Activated CD4-positive, alpha-beta T cell treated with anti-CD3 and anti-CD28 coated beads for 36 hours (primary cell): Measurements from ENCODE around the gene ZRANB3. TPM values are rescaled to one million over a fixed set of nuclear protein-coding genes. Genes with fewer than 3 reads are reported as not detected.
"Not testable (repeated sequence)": the region's sequence is repeated elsewhere in the genome, so short reads cannot be mapped to it uniquely, and the experiment has no call there.

ENCODE experiments used
- ATAC-seq: fragments of 200-7000 bp; cut with Tn5 transposase; one replicate; pipeline ENCODE4 v1.10.0; 2021; ENCODE audit warnings: mild to moderate bottlenecking, moderate library complexity
- CTCF ChIA-PET: fragments of 350-600 bp; sonication (Branson Sonifier 250); formaldehyde crosslinking; loops from one replicate; lab custom pipeline; 2021; ENCODE audit warnings: antibody characterized with exemption; lab: Charles Lee
- POLR2A ChIA-PET: fragments of 350-600 bp; sonication (Branson Sonifier 250); formaldehyde crosslinking; loops from one replicate; lab custom pipeline; 2021; ENCODE audit warnings: antibody characterized with exemption, inconsistent platforms; lab: Charles Lee
- DNase-seq: peaks from one replicate; pipeline ENCODE4 v3.0.0-alpha.2; 2020
- H3K27ac Mint-ChIP-seq: one replicate; pipeline ENCODE4 v1.8.0; 2021; ENCODE audit warnings: mixed read lengths
- H3K27me3 Mint-ChIP-seq: one replicate; pipeline ENCODE4 v1.8.0; 2021; ENCODE audit warnings: mixed read lengths
- H3K36me3 Mint-ChIP-seq: one replicate; pipeline ENCODE4 v1.8.0; 2021; ENCODE audit warnings: low read depth, mixed read lengths
- H3K4me1 Mint-ChIP-seq: one replicate; pipeline ENCODE4 v1.8.0; 2021; ENCODE audit warnings: mixed read lengths
- H3K4me3 Mint-ChIP-seq: one replicate; pipeline ENCODE4 v1.8.0; 2021; ENCODE audit warnings: mild to moderate bottlenecking, moderate library complexity, mixed read lengths
- H3K9me3 Mint-ChIP-seq: one replicate; pipeline ENCODE4 v1.8.0; 2021; ENCODE audit warnings: low read depth, mixed read lengths
- intact Hi-C, 2 experiments: fragments of 100-400 bp; cut with DNase I in 1 of 2; cut with micrococcal nuclease in 1 of 2; formaldehyde crosslinking; loops; one replicate each; pipeline versions ENCODE4 v1.14.2 to v1.15.1; 2022 to 2024; cut with DNase I, micrococcal nuclease
- total RNA-seq, 2 experiments: library from RNA; stranded (reverse); gene quantifications; one replicate each; pipeline ENCODE4 v1.2.3, GENCODE V29; 2021

The ZRANB3 gene
- total RNA-seq, 2 experiments from 2014 or later = 15.1 to 16.5 TPM

- peaks cover 8% of the 10 kb centered on the region for H3K4me1 Mint-ChIP-seq
Observed at GRCh38 chr2:135130751-135131150, 400.3 kb downstream of the ZRANB3 start.

GRCh38 chr2:135125940-135126339 is 405.1 kb downstream of the ZRANB3 start:
- POLR2A ChIA-PET = no interaction called here
- peaks cover 26% of the 10 kb centered on the region for H3K36me3 Mint-ChIP-seq
- peak overlapping the region; percentile 85 for H3K27ac Mint-ChIP-seq
- intact Hi-C loops = no loop called here
- ATAC-seq (no peak), DNase-seq (no peak)
- H3K9me3 Mint-ChIP-seq = no peaks in the 10 kb centered on the region
- H3K4me1 Mint-ChIP-seq = peaks cover 3% of the 10 kb centered on the region
- CTCF ChIA-PET = interaction anchor here (0.6 to 0.7 kb wide), 3 partner anchors 31 to 138 kb away, joined by 3 read pairs; no protein-coding TSS in a partner anchor
- no peak overlapping the region for H3K4me3 Mint-ChIP-seq
- H3K27me3 Mint-ChIP-seq = no peaks in the 10 kb centered on the region

More at GRCh38 chr2:135130751-135131150, 400.3 kb downstream of the ZRANB3 start:
- ChIA-PET CTCF (no interaction called here), POLR2A (interaction anchor here (0.5 kb wide), 1 partner anchor 175 kb away, joined by 4 read pairs; no protein-coding TSS in a partner anchor)
- no peaks in the 10 kb centered on the region for H3K9me3 Mint-ChIP-seq
- DNase-seq (no peak), ATAC-seq (no peak)
- no peaks in the 10 kb centered on the region for H3K27me3 Mint-ChIP-seq
- H3K4me3 Mint-ChIP-seq = no peak overlapping the region
- H3K27ac Mint-ChIP-seq = peak overlapping the region; percentile 27
- intact Hi-C loops = no loop called here
- H3K36me3 Mint-ChIP-seq = peaks cover 49% of the 10 kb centered on the region

GRCh38 chr2:135124924-135125886 is 405.8 kb downstream of the ZRANB3 start:
- Mint-ChIP-seq H3K27ac (peak overlapping the region; percentile 85), H3K4me3 (no peak overlapping the region), H3K36me3 (peaks cover 25% of the 10 kb centered on the region), H3K4me1 (peaks cover 3% of the 10 kb centered on the region), H3K9me3 (no peaks in the 10 kb centered on the region), H3K27me3 (no peaks in the 10 kb centered on the region)
- ChIA-PET CTCF (interaction anchor here (0.6 to 0.7 kb wide), 3 partner anchors 32 to 137 kb away, joined by 3 read pairs; no protein-coding TSS in a partner anchor), POLR2A (no interaction called here)
- intact Hi-C loops = no loop called here
- DNase-seq = no peak
- ATAC-seq = peak; percentile 91

- DNase-seq, H3K4me3 Mint-ChIP-seq, H3K4me1 Mint-ChIP-seq, POLR2A ChIA-PET, intact Hi-C loops, H3K9me3 Mint-ChIP-seq, H3K27ac Mint-ChIP-seq, H3K27me3 Mint-ChIP-seq, ATAC-seq: not testable (repeated sequence)
- CTCF ChIA-PET = interaction anchor here (0.6 to 1.1 kb wide), 3 partner anchors 13 to 117 kb away, joined by 3 to 4 read pairs (median 3); no protein-coding TSS in a partner anchor
- peaks cover 13% of the 10 kb centered on the region for H3K36me3 Mint-ChIP-seq
Observed at GRCh38 chr2:135121658-135122039, 409.4 kb downstream of the ZRANB3 start.

- ChIA-PET POLR2A (no interaction called here), CTCF (interaction anchor here (0.6 to 1.1 kb wide), 2 partner anchors 54 to 214 kb away, joined by 3 read pairs; no protein-coding TSS in a partner anchor)
- H3K27me3 Mint-ChIP-seq = no peaks in the 10 kb centered on the region
- ATAC-seq (no peak), DNase-seq (no peak)
- peaks cover 13% of the 10 kb centered on the region for H3K36me3 Mint-ChIP-seq
- H3K9me3 Mint-ChIP-seq = no peaks in the 10 kb centered on the region
- intact Hi-C loops = no loop called here
- no peak overlapping the region for H3K27ac Mint-ChIP-seq
- H3K4me1 Mint-ChIP-seq = peaks cover 3% of the 10 kb centered on the region
- H3K4me3 Mint-ChIP-seq = no peak overlapping the region
Observed at GRCh38 chr2:135121016-135121657, 409.9 kb downstream of the ZRANB3 start.

GRCh38 chr2:135119582-135119981 is 411.4 kb downstream of the ZRANB3 start:
- no peak overlapping the region for H3K27ac Mint-ChIP-seq
- CTCF ChIA-PET = interaction anchor here (1.2 kb wide), 1 partner anchor 10 kb away, joined by 5 read pairs; no protein-coding TSS in a partner anchor
- no peaks in the 10 kb centered on the region for H3K4me1 Mint-ChIP-seq
- H3K36me3 Mint-ChIP-seq = peaks cover 10% of the 10 kb centered on the region
- no peaks in the 10 kb centered on the region for H3K27me3 Mint-ChIP-seq
- H3K9me3 Mint-ChIP-seq = no peaks in the 10 kb centered on the region
- no peak overlapping the region for H3K4me3 Mint-ChIP-seq
- DNase-seq = no peak
- intact Hi-C loops = no loop called here
- POLR2A ChIA-PET = no interaction called here
- ATAC-seq = no peak

GRCh38 chr2:135113322-135113721 is 417.7 kb downstream of the ZRANB3 start:
- ATAC-seq (no peak), DNase-seq (no peak)
- Mint-ChIP-seq H3K4me3 (no peak overlapping the region), H3K27ac (no peak overlapping the region), H3K4me1 (no peaks in the 10 kb centered on the region), H3K27me3 (no peaks in the 10 kb centered on the region), H3K9me3 (no peaks in the 10 kb centered on the region), H3K36me3 (peaks cover 15% of the 10 kb centered on the region)
- intact Hi-C loops = no loop called here
- POLR2A ChIA-PET = no interaction called here
- CTCF ChIA-PET = no interaction called here

- DNase-seq, POLR2A ChIA-PET, H3K27ac Mint-ChIP-seq, H3K4me3 Mint-ChIP-seq, H3K9me3 Mint-ChIP-seq, intact Hi-C loops, ATAC-seq, H3K27me3 Mint-ChIP-seq: not testable (repeated sequence)
- CTCF ChIA-PET = interaction anchor here (0.6 kb wide), 1 partner anchor 42 kb away, joined by 4 read pairs; no protein-coding TSS in a partner anchor
- peaks cover 48% of the 10 kb centered on the region for H3K36me3 Mint-ChIP-seq
- peaks cover 11% of the 10 kb centered on the region for H3K4me1 Mint-ChIP-seq
Observed at GRCh38 chr2:135105513-135106316, 425.3 kb downstream of the ZRANB3 start.

GRCh38 chr2:135103843-135104242 is 427.2 kb downstream of the ZRANB3 start:
- no peak for ATAC-seq
- intact Hi-C loops = no loop called here
- Mint-ChIP-seq H3K4me1 (peaks cover 25% of the 10 kb centered on the region), H3K27ac (no peak overlapping the region), H3K4me3 (no peak overlapping the region), H3K36me3 (peaks cover 49% of the 10 kb centered on the region), H3K9me3 (no peaks in the 10 kb centered on the region), H3K27me3 (no peaks in the 10 kb centered on the region)
- no peak for DNase-seq
- ChIA-PET CTCF (no interaction called here), POLR2A (interaction anchor here (0.6 kb wide), 1 partner anchor 498 kb away, joined by 3 read pairs; no protein-coding TSS in a partner anchor)

- Mint-ChIP-seq H3K9me3 (no peaks in the 10 kb centered on the region), H3K4me1 (peaks cover 33% of the 10 kb centered on the region), H3K27ac (peak overlapping the region; percentile 25), H3K36me3 (peaks cover 43% of the 10 kb centered on the region), H3K4me3 (no peak overlapping the region), H3K27me3 (no peaks in the 10 kb centered on the region)
- ChIA-PET CTCF (no interaction called here), POLR2A (no interaction called here)
- intact Hi-C loops = no loop called here
- DNase-seq (no peak), ATAC-seq (no peak)
Observed at GRCh38 chr2:135099802-135100483, 431.1 kb downstream of the ZRANB3 start.
